Left renal cortex interstitium (tissue), 4 donors: ENCODE results near the gene PHTF2. TPM values are rescaled to one million over a fixed set of nuclear protein-coding genes. Genes with fewer than 3 reads are reported as not detected.
"Not testable (repeated sequence)": the region's sequence is repeated elsewhere in the genome, so short reads cannot be mapped to it uniquely, and the experiment has no call there.

Source experiments
- DNase-seq, 4 donors: peaks; one replicate each; pipeline ENCODE4 v3.0.0-alpha.2; 2013; ENCODE audit warnings: low read depth in 4 of 4, low spot score in 2 of 4, missing footprints in 1 of 4
- polyA plus RNA-seq, 4 donors: library from polyadenylated mRNA; unstranded; fragments of 120-200 nt; gene quantifications; one replicate each; pipeline ENCODE4 v1.2.1, GENCODE V29; 2013; ENCODE audit not compliant: insufficient read length in 4 of 4

PHTF2 gene
- polyA plus RNA-seq, 4 donors = 20.7 to 32.3 (median 25.4) TPM

DNA sequence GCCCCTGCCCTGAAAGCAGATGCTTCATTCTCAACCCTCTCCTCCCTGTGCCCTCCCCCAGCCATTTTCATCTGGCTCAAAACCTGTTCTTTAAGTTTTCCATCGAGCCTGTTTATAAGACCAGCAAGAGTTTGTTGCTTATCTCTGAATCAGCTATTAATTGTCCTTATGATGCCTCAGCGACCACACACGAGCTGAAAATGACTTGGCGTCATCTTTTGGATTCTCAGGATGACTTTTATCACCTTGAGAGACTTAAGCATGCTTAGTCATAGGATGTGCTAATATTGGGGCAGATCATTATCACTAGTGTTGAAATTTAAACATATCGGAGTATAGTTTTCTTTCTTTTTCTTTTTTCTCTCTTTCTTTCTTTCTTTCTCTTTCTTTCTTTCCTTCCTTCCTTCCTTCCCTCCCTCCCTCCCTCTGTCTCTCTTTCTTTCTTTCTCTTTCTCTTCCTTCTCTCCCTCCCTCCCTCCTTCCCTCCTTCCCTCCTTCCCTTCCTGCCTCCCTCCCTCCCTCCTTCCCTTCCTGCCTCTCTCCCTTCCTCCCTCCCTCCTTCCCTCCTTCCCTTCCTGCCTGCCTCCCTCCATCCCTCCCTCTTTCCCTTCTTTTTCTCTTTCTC, 184.5 kb downstream of the PHTF2 start:
- no peak for DNase-seq

DNA sequence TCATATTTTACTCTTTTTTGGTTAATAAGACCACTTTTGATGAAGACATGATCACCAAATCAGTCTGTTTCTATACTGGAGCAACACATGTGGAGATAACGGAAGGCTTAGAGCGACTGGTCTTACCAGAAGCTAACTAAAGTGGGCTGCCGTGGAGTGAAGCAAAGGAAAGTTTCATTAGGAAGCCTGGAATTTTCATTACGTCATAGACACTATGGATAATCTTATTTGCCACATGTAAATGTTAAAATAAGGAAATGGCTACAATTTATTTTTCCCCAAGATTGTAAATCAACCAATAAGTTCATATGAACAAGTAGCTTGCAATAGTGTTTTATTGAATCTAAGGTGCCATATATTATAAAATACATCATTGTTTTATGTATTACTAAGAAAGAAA, 185.4 kb downstream of the PHTF2 start:
- DNase-seq = no peak

DNA sequence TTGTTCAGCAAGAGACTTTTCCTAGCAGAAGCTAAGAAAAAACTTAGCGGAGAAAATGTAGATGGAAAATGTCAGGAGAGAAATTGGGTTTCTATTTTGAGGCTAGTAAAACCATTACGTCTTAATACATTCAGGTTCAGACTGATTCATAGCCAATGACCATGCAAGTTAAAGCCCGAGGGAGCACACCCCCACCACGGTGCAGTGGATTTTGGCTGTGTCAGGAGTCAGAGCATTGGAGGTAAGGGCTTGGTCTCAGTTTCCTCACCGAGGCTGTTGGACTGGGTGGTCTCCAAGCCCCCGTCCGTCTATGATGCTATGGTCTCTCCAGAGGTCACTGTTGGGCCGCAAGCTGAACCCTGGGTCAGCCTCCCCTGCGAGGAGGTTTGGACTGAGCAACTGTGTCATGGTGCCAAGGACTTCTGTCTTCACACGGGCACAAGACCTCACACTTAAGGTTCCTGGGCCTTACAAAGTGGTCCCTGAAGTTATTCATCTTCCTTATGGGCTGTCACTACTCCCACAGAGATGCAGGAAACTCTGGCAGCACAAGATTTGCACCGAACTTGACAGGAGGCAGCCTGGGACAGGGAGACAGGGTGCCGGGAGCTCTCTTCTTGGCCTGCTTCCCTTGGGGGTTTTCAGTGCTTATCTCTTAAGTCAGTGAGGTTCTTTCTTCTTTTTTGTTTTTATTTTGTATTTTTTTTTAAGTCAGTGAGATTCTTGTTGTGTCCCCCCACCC, 186.8 kb downstream of the PHTF2 start:
- DNase-seq = no peak

DNA sequence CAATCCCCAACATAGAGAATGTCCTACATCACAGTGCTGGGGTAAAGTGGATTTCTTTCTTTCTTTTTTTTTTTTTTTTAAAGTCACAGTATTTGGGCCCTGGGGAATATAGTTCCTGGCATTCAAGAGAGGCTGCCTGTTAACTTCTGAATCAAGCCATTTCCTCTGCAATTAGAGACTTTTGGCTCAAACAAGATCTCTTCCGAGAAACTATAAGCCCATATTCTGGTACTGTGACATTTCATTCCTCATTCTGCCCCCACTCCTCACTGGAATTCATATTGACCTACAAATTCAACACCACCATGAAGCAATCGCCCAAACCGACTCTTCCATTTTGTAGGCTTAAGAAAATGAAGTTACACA, 187.4 kb downstream of the PHTF2 start:
- DNase-seq = no peak

DNA sequence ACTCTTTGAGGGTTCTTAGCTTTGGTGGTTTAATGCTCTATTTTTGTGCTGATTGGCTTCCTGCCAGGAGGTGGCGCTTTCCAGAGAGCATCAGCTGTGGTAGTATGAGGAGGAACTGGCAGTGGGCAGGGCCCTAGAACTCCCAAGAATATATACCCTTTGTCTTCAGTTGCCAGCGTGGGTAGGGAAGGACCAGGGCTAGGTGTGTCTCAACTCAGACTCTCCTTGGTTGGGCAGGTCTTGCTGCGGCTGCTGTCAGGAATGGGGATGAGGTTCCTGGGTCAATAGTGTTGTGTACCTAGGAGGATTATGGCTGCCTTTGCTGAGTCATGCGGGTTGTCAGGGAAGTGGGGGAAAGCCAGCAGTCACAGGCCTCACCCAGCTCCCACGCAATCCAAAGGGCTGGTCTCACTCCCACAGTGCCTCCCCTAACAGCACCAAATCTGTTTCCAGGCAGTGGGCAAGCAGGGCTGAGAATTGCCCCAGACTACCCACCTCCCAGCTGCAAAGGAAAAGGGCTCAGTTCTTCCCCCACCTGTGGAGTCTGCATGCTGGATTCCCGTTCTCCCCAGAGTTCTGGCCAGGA, 191.5 kb downstream of the PHTF2 start:
- DNase-seq = no peak

DNA sequence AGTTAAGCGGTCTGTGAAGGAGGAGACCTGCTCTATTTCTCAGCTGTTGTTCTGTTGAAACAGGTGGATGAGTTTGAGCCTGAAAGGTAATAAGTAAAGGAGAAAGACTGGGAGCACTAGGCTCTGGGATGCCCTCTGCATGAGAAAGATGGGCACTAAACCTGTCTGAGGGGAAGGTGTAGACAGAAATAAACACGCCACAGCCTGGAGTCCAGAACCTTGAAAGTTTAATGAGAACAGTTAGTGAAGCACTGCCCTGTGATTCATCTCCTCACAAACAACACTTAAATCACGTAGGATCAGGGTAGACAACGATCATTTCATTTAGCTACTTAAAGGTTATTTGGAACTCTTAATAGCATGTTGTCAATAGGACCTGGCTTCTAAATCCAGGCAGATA, 193.1 kb downstream of the PHTF2 start:
- no peak for DNase-seq

DNA sequence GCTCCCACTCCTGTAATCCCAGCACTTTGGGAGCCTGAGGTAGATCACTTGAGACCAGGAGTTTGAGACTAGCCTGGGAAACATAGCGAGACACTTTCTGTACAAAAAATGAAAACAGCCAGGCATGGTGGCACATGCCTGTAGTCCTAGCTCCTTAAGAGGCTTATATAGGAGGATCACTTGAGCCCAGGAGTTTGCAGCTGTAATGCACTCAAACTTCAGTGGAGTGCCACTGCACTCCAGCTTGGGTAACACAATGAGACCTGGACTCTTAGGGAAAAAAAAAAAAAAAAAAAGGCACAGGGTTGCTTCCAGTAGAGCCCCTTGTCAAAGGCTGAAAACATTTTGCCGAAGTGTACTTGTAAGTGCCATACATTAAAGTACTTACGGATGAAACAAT, 195.3 kb downstream of the PHTF2 start:
- no peak for DNase-seq

DNA sequence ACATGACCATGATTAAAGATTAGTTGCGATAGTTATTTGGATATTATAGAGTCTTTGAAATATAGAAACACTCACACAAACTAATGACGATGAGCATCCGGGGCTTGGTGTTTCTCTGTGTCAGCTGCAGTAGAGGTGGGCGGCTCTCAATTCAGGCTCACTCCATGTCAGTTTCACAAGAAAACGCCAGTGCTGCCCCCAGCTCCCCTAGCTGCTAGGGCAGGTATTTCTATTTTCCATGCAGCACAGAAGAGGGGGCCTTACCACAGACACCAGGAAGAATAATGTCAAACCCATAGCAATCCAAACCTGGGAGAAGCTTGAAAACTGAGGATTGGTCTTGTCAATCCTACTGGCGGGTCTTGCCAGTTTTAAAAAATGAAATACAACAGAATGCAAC, 197.1 kb downstream of the PHTF2 start:
- DNase-seq = no peak

DNA sequence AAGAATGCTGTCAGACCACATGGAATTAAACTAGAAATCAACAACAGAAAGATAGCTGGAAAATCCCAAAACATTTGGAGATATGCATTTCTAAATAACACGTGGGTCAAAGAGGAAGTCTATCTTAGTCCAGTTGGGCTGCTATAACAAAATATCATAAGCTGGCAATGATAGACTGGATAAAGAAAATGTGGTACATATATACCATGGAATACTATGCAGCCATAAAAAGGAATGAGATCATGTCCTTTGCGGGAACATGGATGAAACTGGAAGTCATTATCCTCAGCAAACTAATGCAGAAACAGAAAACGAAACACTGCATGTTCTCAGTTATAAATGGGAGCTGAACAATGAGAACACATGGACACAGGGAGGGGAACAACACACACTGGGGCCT, 200.6 kb downstream of the PHTF2 start:
- DNase-seq = not testable (repeated sequence)

DNA sequence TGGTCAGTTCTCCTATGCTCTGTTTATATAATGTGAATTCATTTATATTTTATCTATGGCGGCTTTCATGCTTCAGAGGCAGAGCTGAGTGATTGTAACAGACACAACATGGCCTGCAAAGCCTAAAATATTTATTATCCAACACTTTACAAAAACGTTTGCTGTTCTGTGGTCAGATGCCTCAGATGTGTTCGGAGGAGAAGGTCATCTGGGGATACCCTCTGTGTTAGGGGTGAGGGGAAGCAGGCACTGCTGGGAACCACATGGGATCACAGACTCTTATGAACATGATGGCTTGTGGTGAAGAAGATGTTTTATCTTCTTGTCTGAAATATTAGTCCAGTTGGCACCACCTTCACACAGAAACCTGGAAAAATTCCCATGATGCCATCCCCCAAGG, 203.4 kb downstream of the PHTF2 start:
- DNase-seq = no peak

DNA sequence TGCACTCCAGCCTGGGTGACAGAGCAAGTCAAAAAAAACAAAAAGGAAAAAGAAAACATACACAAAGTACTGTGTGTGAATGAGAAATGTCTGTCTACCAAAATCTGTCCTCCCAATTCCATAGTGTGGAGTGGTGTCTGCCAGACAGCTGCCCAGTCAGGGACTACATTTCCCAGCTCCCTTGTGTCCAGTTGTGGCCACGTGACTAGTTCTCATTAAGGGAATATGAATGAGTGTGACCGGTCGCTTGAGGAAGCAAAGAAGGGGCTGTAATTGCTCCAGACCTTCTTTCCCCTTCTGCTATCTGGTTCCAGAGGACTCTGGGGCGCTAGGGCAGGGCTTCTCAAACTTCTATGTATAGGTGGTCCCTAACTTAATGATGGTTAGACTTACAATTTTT, 204.1 kb downstream of the PHTF2 start:
- no peak for DNase-seq

DNA sequence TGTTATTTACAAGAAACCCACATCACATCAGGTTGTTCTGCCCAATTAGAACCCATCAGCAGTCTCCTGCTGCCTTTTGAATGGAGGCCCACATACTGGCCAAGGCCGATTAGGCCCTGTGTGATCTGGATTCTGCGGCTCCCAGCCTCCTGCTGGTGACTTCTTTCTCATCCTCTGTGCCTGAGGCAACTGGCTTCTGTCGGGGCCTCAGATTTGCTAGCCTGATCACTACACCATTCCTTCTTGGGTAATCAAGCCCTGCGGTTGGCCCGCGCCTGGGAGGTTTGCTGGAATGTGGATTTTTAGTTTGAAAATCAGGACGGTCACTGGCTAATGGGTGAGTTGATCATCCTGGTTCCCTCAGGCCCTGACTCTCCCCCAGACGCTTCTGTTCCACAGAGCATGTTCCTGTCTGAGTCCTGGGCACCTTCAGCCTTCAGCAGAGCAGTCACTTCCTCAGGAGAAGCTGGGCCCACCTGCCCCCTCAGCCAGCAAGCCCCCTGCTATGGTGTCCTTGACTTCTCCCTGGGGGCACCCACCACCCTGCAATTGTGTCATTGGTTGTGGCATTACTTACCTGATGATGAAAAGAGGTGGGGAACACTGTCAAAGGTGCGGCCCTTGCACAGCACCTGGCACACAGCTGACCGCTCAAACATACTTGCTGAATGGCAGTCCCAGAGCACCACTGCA, 207.6 kb downstream of the PHTF2 start:
- DNase-seq = no peak

Other genes with a start within 250 kb of the PHTF2 start
- 10 to 100 TPM; 25.7 to 34.1 (median 29.9) TPM for gene RSBN1L, start 102.3 kb upstream of the PHTF2 start, polyA plus RNA-seq
- gene TMEM60, start 339 bp upstream of the PHTF2 start, polyA plus RNA-seq = 10 to 100 TPM; 24.8 to 31.3 (median 28.1) TPM